ENCODE measurements around the gene DGAT2.

The DGAT2 gene

GRCh38 chr11:75775056-75775455 is 6.5 kb downstream of the DGAT2 start (continued):
- TF ChIP-seq ZNF449 (tag by site-specific recombination; IDR thresholded peaks at IDR 0.05) (no peak), ZNF623 (tag by site-specific recombination; IDR thresholded peaks at IDR 0.05) (no peak), ZNF426 (tag by site-specific recombination; IDR thresholded peaks at IDR 0.05) (no peak)

DNA sequence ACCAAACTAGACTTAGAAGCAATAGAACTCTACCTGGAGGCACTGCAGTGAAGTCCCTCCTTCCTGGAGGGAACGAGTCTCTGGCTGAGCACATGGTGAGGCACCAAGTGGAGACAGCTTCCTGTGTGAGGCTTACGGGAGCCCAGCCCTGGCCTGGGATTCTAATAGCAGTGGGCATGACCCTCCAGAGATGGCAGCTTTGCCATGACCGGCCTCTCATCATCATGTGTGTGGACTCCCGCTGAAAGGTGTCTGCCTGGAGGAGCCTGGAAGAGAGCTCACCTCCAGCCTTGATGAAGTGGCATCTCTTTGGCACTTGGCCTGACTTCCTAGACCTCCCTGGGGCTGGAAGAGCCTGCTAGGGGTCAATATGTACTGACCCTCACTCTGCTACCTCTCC is 8.0 kb downstream of the DGAT2 start:
- Histone ChIP-seq H3K9me3 (ENCODE audit: control insufficient read depth, insufficient read depth, low read depth, low read length) (no peaks in the 10 kb centered on the region), H3K4me1 (ENCODE audit: control insufficient read depth, insufficient read depth, low read length) (no peaks in the 10 kb centered on the region), H3K36me3 (ENCODE audit: control insufficient read depth in 2 of 2, insufficient read depth in 1 of 2, low read length in 2 of 2) (no peaks in the 10 kb centered on the region), H3K4me3 (ENCODE audit: low read depth, low read length) (no peak overlapping the region), H3K27ac (ENCODE audit: extremely low read depth, low read depth, low read length) (no peak overlapping the region)
- ChIA-PET CTCF (interaction anchor here (0.6 kb wide), 1 partner anchor 51 kb away, joined by 3 read pairs; no protein-coding TSS in a partner anchor), POLR2A (no interaction called here)
- no peak for TF ChIP-seq ZNF549 (tag by site-specific recombination; IDR thresholded peaks at IDR 0.05)
- TF ChIP-seq ZNF837 (tag by site-specific recombination; IDR thresholded peaks at IDR 0.05), result no peak
- no peak for TF ChIP-seq ZNF280D (tag by site-specific recombination; IDR thresholded peaks at IDR 0.05)
- TF ChIP-seq ZNF621 (tag by site-specific recombination; IDR thresholded peaks at IDR 0.05), result no peak

- ChIA-PET POLR2A (no interaction called here), CTCF (interaction anchor here (0.6 to 1.3 kb wide), 3 partner anchors 8 to 374 kb away, joined by 3 read pairs; no protein-coding TSS in a partner anchor)
- no peak for TF ChIP-seq AEBP2 (tag by site-specific recombination; IDR thresholded peaks at IDR 0.05; ENCODE audit: borderline replicate concordance)
Measured at GRCh38 chr11:75777461-75778110, 9.0 kb downstream of the DGAT2 start.

GRCh38 chr11:75778962-75779361 is 10.4 kb downstream of the DGAT2 start:
- TF ChIP-seq, protein P1, sequence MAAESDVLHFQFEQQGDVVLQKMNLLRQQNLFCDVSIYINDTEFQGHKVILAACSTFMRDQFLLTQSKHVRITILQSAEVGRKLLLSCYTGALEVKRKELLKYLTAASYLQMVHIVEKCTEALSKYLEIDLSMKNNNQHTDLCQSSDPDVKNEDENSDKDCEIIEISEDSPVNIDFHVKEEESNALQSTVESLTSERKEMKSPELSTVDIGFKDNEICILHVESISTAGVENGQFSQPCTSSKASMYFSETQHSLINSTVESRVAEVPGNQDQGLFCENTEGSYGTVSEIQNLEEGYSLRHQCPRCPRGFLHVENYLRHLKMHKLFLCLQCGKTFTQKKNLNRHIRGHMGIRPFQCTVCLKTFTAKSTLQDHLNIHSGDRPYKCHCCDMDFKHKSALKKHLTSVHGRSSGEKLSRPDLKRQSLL (tag by site-specific recombination; IDR thresholded peaks at IDR 0.05), result no peak
- no peak for TF ChIP-seq ZNF837 (tag by site-specific recombination; IDR thresholded peaks at IDR 0.05)
- no peak for TF ChIP-seq EGR2 (tag by site-specific recombination; IDR thresholded peaks at IDR 0.05; ENCODE audit: low read depth)
- TF ChIP-seq, protein P2, sequence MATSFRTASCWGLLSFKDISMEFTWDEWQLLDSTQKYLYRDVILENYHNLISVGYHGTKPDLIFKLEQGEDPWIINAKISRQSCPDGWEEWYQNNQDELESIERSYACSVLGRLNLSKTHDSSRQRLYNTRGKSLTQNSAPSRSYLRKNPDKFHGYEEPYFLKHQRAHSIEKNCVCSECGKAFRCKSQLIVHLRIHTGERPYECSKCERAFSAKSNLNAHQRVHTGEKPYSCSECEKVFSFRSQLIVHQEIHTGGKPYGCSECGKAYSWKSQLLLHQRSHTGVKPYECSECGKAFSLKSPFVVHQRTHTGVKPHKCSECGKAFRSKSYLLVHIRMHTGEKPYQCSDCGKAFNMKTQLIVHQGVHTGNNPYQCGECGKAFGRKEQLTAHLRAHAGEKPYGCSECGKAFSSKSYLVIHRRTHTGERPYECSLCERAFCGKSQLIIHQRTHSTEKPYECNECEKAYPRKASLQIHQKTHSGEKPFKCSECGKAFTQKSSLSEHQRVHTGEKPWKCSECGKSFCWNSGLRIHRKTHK (tag by site-specific recombination; IDR thresholded peaks at IDR 0.05), result no peak
- TF ChIP-seq ZNF391 (tag by site-specific recombination; IDR thresholded peaks at IDR 0.05; ENCODE audit: borderline replicate concordance, low read depth), result no peak
- TF ChIP-seq ZNF2 (tag by site-specific recombination; IDR thresholded peaks at IDR 0.05), result no peak
- TF ChIP-seq ZNF223 (tag by site-specific recombination; IDR thresholded peaks at IDR 0.05), result no peak
- TF ChIP-seq ZNF423 (tag by site-specific recombination; IDR thresholded peaks at IDR 0.05), result no peak
- TF ChIP-seq ZBTB49 (tag by site-specific recombination; IDR thresholded peaks at IDR 0.05; ENCODE audit: low read depth), result no peak
- TF ChIP-seq ZNF248 (tag by site-specific recombination; IDR thresholded peaks at IDR 0.05), result no peak
- Histone ChIP-seq H3K9me3 (ENCODE audit: control insufficient read depth, insufficient read depth, low read depth, low read length) (no peaks in the 10 kb centered on the region), H3K36me3 (ENCODE audit: control insufficient read depth in 2 of 2, insufficient read depth in 1 of 2, low read length in 2 of 2) (no peaks in the 10 kb centered on the region), H3K4me1 (ENCODE audit: control insufficient read depth, insufficient read depth, low read length) (no peaks in the 10 kb centered on the region), H3K27ac (ENCODE audit: extremely low read depth, low read depth, low read length) (no peak overlapping the region), H3K4me3 (ENCODE audit: low read depth, low read length) (no peak overlapping the region)
- CTCF ChIA-PET, result no interaction called here
- POLR2A ChIA-PET, result interaction anchor here (0.7 kb wide), 1 partner anchor 56 kb away, joined by 8 read pairs; no protein-coding TSS in a partner anchor

More at GRCh38 chr11:75777461-75778110, 9.0 kb downstream of the DGAT2 start:
- Histone ChIP-seq H3K27ac (ENCODE audit: extremely low read depth, low read depth, low read length) (no peak overlapping the region), H3K36me3 (ENCODE audit: control insufficient read depth in 2 of 2, insufficient read depth in 1 of 2, low read length in 2 of 2) (no peaks in the 10 kb centered on the region), H3K4me1 (ENCODE audit: control insufficient read depth, insufficient read depth, low read length) (no peaks in the 10 kb centered on the region), H3K4me3 (ENCODE audit: low read depth, low read length) (no peak overlapping the region), H3K9me3 (ENCODE audit: control insufficient read depth, insufficient read depth, low read depth, low read length) (no peaks in the 10 kb centered on the region)

Measured in HEK293 (cell line).